Measurements from ENCODE around the gene DENND4B. TPM values are rescaled to one million over a fixed set of nuclear protein-coding genes. Genes with fewer than 3 reads are reported as not detected.

The DENND4B gene
- total and polyA plus RNA-seq, 10 of the 15 experiments (the other 5 are each of a cell fraction or from before 2014, with no cell fraction given): 12.0 to 74.8 (median 22.7) TPM

- WGBS (ENCODE audit: insufficient coverage, insufficient replicate concordance, low lambda C conversion rate, missing lambda C conversion rate): 1% methylated on average over 21 of the region's 86 CpGs
- BruUV-seq (replicated peaks): no TSS peak
- in situ Hi-C loops (cut with MboI): no loop called here
- Histone ChIP-seq H3K4me2 (ENCODE audit: control insufficient read depth, insufficient read depth) (peak overlapping the region; percentile 93), H3K27ac (ENCODE audit: control insufficient read depth, insufficient read depth) (peak overlapping the region; percentile 83), H3K4me1 (ENCODE audit: control insufficient read depth, insufficient read depth, low read length) (peaks cover 3% of the 10 kb centered on the region; the same call in 1 of the 2 replicates), H2AFZ (ENCODE audit: control insufficient read depth, low read depth, low read length) (no peak overlapping the region), H3K36me3 (ENCODE audit: control insufficient read depth in 2 of 2, insufficient read depth in 2 of 2, low read length in 1 of 2) (peaks cover 0 to 7% of the 10 kb centered on the region in 2 experiments; a peak in 2 of 4 replicates), H3K4me3 (peak overlapping the region; percentile 98), H4K20me1 (ENCODE audit: control insufficient read depth, insufficient read depth) (no peaks in the 10 kb centered on the region), H3K79me2 (ENCODE audit: control insufficient read depth, insufficient read depth, low read length) (peaks cover 58% of the 10 kb centered on the region), H3K9ac (ENCODE audit: control insufficient read depth, insufficient read depth, low read length) (peak overlapping the region; percentile 78), H3K9me3 (replicated peaks; ENCODE audit: control insufficient read depth, insufficient read depth, low read length) (no peaks in the 10 kb centered on the region), H3K27me3 (replicated peaks in 1 of 2; ENCODE audit: control insufficient read depth in 2 of 2, insufficient read depth in 2 of 2, low read length in 1 of 2) (no peaks in the 10 kb centered on the region)
- peak; percentile 56 for ATAC-seq
- no peak for DNase-seq (ENCODE audit: low read depth, low spot score)
- ChIA-PET RAD21 (ENCODE audit: unreplicated experiment) (interaction anchor here (0.5 to 6.4 kb wide), 21 partner anchors 12 to 190 kb away, joined by 3 to 55 read pairs (median 6); partner anchors contain the start of genes DENND4B, JTB, RAB13 and RPS27), CTCF (interaction anchor here (0.6 to 14.9 kb wide), 20 partner anchors 12 to 469 kb away, joined by 3 to 138 read pairs (median 7); partner anchors contain the start of genes CREB3L4, DENND4B, RAB13 and S100A13), SMC1A (ENCODE audit: uncharacterized antibody, unreplicated experiment) (interaction anchor here (0.9 to 7.7 kb wide), 18 partner anchors 13 to 130 kb away, joined by 3 to 59 read pairs (median 5); partner anchors contain the start of genes CREB3L4, DENND4B, RAB13 and RPS27), POLR2A (interaction anchor here (0.9 to 10.1 kb wide), 13 partner anchors 22 to 106 kb away, joined by 3 to 83 read pairs (median 6); partner anchors contain the start of genes CREB3L4, DENND4B, JTB and SLC39A1)
- FAIRE-seq: no peak
- intact Hi-C loops (cut with micrococcal nuclease; ENCODE audit: unreplicated experiment): loop anchor here (2.0 to 5.0 kb wide), 5 partner anchors 22 to 194 kb away; partner anchors contain the start of genes INTS3 and RAB13
- TF ChIP-seq FOS (IDR thresholded peaks at IDR 0.05; ENCODE audit: borderline replicate concordance, extremely low read depth, insufficient read length) (no peak), IKZF1 (conservative IDR thresholded peaks at IDR 0.05) (0 out of 2 replicates have a peak, but pooled peaks have one; percentile 6), ZNF24 (IDR thresholded peaks at IDR 0.05) (no peak), CHD1 (IDR thresholded peaks at IDR 0.05; ENCODE audit: low read depth, low read length) (no peak), SIN3A (IDR thresholded peaks at IDR 0.05; ENCODE audit: low read depth, low read length) (no peak), TCF12 (IDR thresholded peaks at IDR 0.05; ENCODE audit: low read depth, low read length) (peak; percentile 54; the same call in 1 of the 2 replicates), CTCF (IDR thresholded peaks at IDR 0.05 in 2 of 3, conservative IDR thresholded peaks at IDR 0.05 in 1 of 3; ENCODE audit: control insufficient read depth in 2 of 3, extremely low read depth in 1 of 3, insufficient read depth in 1 of 3, low read depth in 3 of 3, low read length in 3 of 3) (peak in 2 of 3 experiments; percentile 31 to 37; a peak in 3 of 6 replicates), YY1 (IDR thresholded peaks at IDR 0.05; ENCODE audit: low read depth, low read length) (peak; percentile 22; the same call in 1 of the 2 replicates), POLR2A (IDR thresholded peaks at IDR 0.05; ENCODE audit: low read depth, low read length) (peak; percentile 64), MEF2A (IDR thresholded peaks at IDR 0.05; ENCODE audit: insufficient read depth, low read depth, low read length) (no peak), TCF7 (IDR thresholded peaks at IDR 0.05; ENCODE audit: borderline replicate concordance) (no peak), RAD21 (IDR thresholded peaks at IDR 0.05; ENCODE audit: insufficient read depth, low read depth, low read length) (0 out of 2 replicates have a peak, but pooled peaks have one; percentile 22), NKRF (conservative IDR thresholded peaks at IDR 0.05) (peak; percentile 54; the same call in 1 of the 2 replicates), SMARCA5 (IDR thresholded peaks at IDR 0.05) (0 out of 2 replicates have a peak, but pooled peaks have one; percentile 31), ZNF274 (IDR thresholded peaks at IDR 0.05; ENCODE audit: insufficient read depth, insufficient read length) (no peak), NFXL1 (IDR thresholded peaks at IDR 0.05; ENCODE audit: borderline replicate concordance) (no peak), HDGF (IDR thresholded peaks at IDR 0.05) (no peak)
- TF ChIP-seq, protein P1, sequence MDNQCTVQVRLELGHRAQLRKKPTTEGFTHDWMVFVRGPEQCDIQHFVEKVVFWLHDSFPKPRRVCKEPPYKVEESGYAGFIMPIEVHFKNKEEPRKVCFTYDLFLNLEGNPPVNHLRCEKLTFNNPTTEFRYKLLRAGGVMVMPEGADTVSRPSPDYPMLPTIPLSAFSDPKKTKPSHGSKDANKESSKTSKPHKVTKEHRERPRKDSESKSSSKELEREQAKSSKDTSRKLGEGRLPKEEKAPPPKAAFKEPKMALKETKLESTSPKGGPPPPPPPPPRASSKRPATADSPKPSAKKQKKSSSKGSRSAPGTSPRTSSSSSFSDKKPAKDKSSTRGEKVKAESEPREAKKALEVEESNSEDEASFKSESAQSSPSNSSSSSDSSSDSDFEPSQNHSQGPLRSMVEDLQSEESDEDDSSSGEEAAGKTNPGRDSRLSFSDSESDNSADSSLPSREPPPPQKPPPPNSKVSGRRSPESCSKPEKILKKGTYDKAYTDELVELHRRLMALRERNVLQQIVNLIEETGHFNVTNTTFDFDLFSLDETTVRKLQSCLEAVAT (IDR thresholded peaks at IDR 0.05): 0 out of 2 replicates have a peak, but pooled peaks have one; percentile 30
These were observed 24.2 kb downstream of the DENND4B start for GRCh38 chr1:153922076-153922971.

Data from GM12878 (cell line).